IMR-90 (cell line): ENCODE data around the gene PLA2G4E. TPM values are rescaled to one million over a fixed set of nuclear protein-coding genes. Genes with fewer than 3 reads are reported as not detected.

ENCODE experiments used
- ATAC-seq: fragments of 200-7000 bp; cut with Tn5 transposase; 2 replicates; pipeline ENCODE4 v1.9.1; 2020; ENCODE audit warnings: low read depth, mild to moderate bottlenecking, moderate library complexity
- BruUV-seq: library from RNA; stranded (reverse); fragments of 400-500 nt; replicated peaks from 2 replicates; lab custom pipeline; 2021; lab: Mats Ljungman, UMichigan
- CTCF ChIA-PET: fragments of 300-600 bp; formaldehyde crosslinking; extraction: SDS; loops from one replicate; lab custom pipeline; 2021; ENCODE audit warnings: antibody characterized with exemption; lab: Yijun Ruan, JAX
- POLR2A ChIA-PET: fragments of 300-600 bp; sonication (Branson Sonifier 250); formaldehyde crosslinking; loops from one replicate; lab custom pipeline; 2022; ENCODE audit warnings: antibody characterized with exemption; ENCODE audit not compliant: unreplicated experiment; lab: Charles Lee
- DNase-seq: peaks from one replicate; pipeline ENCODE4 v3.0.0; 2013
- H2AFZ ChIP-seq: replicated peaks from 2 replicates; pipeline ENCODE3; 2013; ENCODE audit warnings: low read length, mild to moderate bottlenecking; ENCODE audit not compliant: poor library complexity
- H2AK5ac ChIP-seq: 2 replicates; pipeline ENCODE4 v1.6.1; 2013; ENCODE audit warnings: low read depth, low read length, inconsistent platforms
- H2AK9ac ChIP-seq: replicated peaks from 2 replicates; pipeline ENCODE3; 2013; ENCODE audit warnings: mild to moderate bottlenecking, low read depth, low read length, moderate library complexity; ENCODE audit not compliant: poor library complexity
- H2BK120ac ChIP-seq: 2 replicates; pipeline ENCODE4 v1.6.1; 2013; ENCODE audit warnings: low read depth, low read length, inconsistent platforms
- H2BK15ac ChIP-seq: 3 replicates; pipeline ENCODE4 v1.6.1; 2013; ENCODE audit warnings: low read depth, low read length, inconsistent platforms
- H2BK20ac ChIP-seq: 2 replicates; pipeline ENCODE4 v1.6.1; 2013; ENCODE audit warnings: low read depth, mild to moderate bottlenecking, inconsistent platforms, low read length, moderate library complexity
- H2BK5ac ChIP-seq: 2 replicates; pipeline ENCODE4 v1.6.1; 2013; ENCODE audit warnings: mild to moderate bottlenecking, low read depth, low read length, inconsistent platforms; ENCODE audit not compliant: poor library complexity, severe bottlenecking
- H3K14ac ChIP-seq: replicated peaks from 2 replicates; pipeline ENCODE4 v1.6.1; 2013; ENCODE audit warnings: low read depth, low read length, inconsistent platforms
- H3K18ac ChIP-seq: 2 replicates; pipeline ENCODE4 v1.6.1; 2013; ENCODE audit warnings: low read depth, low read length, control low read depth
- H3K23ac ChIP-seq: 2 replicates; pipeline ENCODE4 v1.6.1; 2013; ENCODE audit warnings: low read depth, low read length, inconsistent platforms
- H3K27ac ChIP-seq: 2 replicates; pipeline ENCODE4 v1.5.1; 2013; ENCODE audit warnings: mild to moderate bottlenecking, control low read depth, low read length; ENCODE audit not compliant: insufficient read depth
- H3K27me3 ChIP-seq: 2 replicates; pipeline ENCODE4 v1.6.1; 2013; ENCODE audit warnings: low read length; ENCODE audit not compliant: control insufficient read depth, insufficient read depth
- H3K36me3 ChIP-seq: 2 replicates; pipeline ENCODE4 v1.6.1; 2013; ENCODE audit warnings: low read length, mixed read lengths; ENCODE audit not compliant: control insufficient read depth, insufficient read depth
- H3K4ac ChIP-seq: 2 replicates; pipeline ENCODE4 v1.6.1; 2013; ENCODE audit warnings: low read depth, low read length, inconsistent platforms
- H3K4me1 ChIP-seq: 2 replicates; pipeline ENCODE4 v1.6.1; 2013; ENCODE audit warnings: low read length, mixed read lengths; ENCODE audit not compliant: control insufficient read depth, insufficient read depth
- H3K4me2 ChIP-seq: 2 replicates; pipeline ENCODE4 v1.6.1; 2013; ENCODE audit warnings: low read depth, mild to moderate bottlenecking, control low read depth, low read length, moderate library complexity
- H3K4me3 ChIP-seq: 2 replicates; pipeline ENCODE4 v1.5.1; 2013; ENCODE audit warnings: low read depth, mild to moderate bottlenecking, control low read depth, low read length, moderate library complexity; ENCODE audit not compliant: insufficient read depth
- H3K56ac ChIP-seq: 2 replicates; pipeline ENCODE4 v1.6.1; 2013; ENCODE audit warnings: low read length, inconsistent platforms; ENCODE audit not compliant: insufficient read depth; ENCODE audit errors: extremely low read depth
- H3K79me1 ChIP-seq, 2 experiments: 2 replicates each; pipeline ENCODE4 v1.6.1; 2013; ENCODE audit warnings: low read length in 2 of 2, inconsistent platforms in 1 of 2, low read depth in 1 of 2
- H3K9ac ChIP-seq: 2 replicates; pipeline ENCODE4 v1.6.1; 2013; ENCODE audit warnings: low read depth, low read length, control low read depth
- H3K9me1 ChIP-seq: 2 replicates; pipeline ENCODE4 v1.6.1; 2013; ENCODE audit warnings: low read length, inconsistent platforms; ENCODE audit not compliant: insufficient read depth
- H3K9me3 ChIP-seq: 2 replicates; pipeline ENCODE4 v1.6.1; 2013; ENCODE audit warnings: low read length; ENCODE audit not compliant: control insufficient read depth, insufficient read depth
- H4K20me1 ChIP-seq: 2 replicates; pipeline ENCODE4 v1.6.1; 2013; ENCODE audit warnings: low read length, inconsistent platforms; ENCODE audit not compliant: insufficient read depth
- H4K5ac ChIP-seq: 2 replicates; pipeline ENCODE4 v1.6.1; 2013; ENCODE audit warnings: mild to moderate bottlenecking, low read depth, low read length, control low read depth
- H4K8ac ChIP-seq, 2 experiments: 2 replicates each; pipeline ENCODE4 v1.6.1; 2013; ENCODE audit warnings: low read depth in 2 of 2, low read length in 2 of 2, control low read depth in 1 of 2, inconsistent platforms in 1 of 2
- H4K91ac ChIP-seq: 2 replicates; pipeline ENCODE4 v1.6.1; 2013; ENCODE audit warnings: low read depth, low read length, inconsistent platforms; ENCODE audit not compliant: insufficient read depth
- CEBPB ChIP-seq: IDR thresholded peaks from 2 replicates; pipeline ENCODE4 v1.6.1; 2012; ENCODE audit warnings: low read depth, low read length, improper control_type of control experiment
- FOS ChIP-seq: fragments of 150-350 bp; IDR thresholded peaks from 2 replicates; pipeline ENCODE4 v1.6.1; 2016; ENCODE audit warnings: low read depth, low read length
- MAZ ChIP-seq: IDR thresholded peaks from 2 replicates; pipeline ENCODE4 v1.6.1; 2012; ENCODE audit warnings: low read depth, mild to moderate bottlenecking, low read length, improper control_type of control experiment, moderate library complexity, borderline replicate concordance
- MXI1 ChIP-seq: IDR thresholded peaks from 2 replicates; pipeline ENCODE4 v1.6.1; 2012; ENCODE audit warnings: low read depth, mild to moderate bottlenecking, low read length, moderate library complexity, borderline replicate concordance
- POLR2A ChIP-seq: IDR thresholded peaks from 2 replicates; pipeline ENCODE4 v1.6.1; 2012; ENCODE audit warnings: mild to moderate bottlenecking, low read depth, low read length
- RAD21 ChIP-seq: IDR thresholded peaks from 2 replicates; pipeline ENCODE4 v1.6.1; 2012; ENCODE audit warnings: low read length, improper control_type of control experiment
- WGBS, 2 experiments: methylation state at CpG; one replicate each; pipeline versions ENCODE4 v1.1.5 to v1.1.7; 2013; ENCODE audit warnings: missing lambda C conversion rate in 2 of 2; ENCODE audit not compliant: insufficient read length in 1 of 2; ENCODE audit errors: extremely low coverage in 2 of 2; 5-methylcytosine and 5-hydroxymethylcytosine counted together
- dilution Hi-C: fragments of 300-500 bp; cut with HindIII; formaldehyde crosslinking; loops from one replicate; pipeline ENCODE4 v1.14.3; 2018; ENCODE audit warnings: low sequenced_read_pairs; ENCODE audit not compliant: unreplicated experiment
- in situ Hi-C: fragments of 300-500 bp; cut with MboI; formaldehyde crosslinking; loops from 3 replicates; pipeline ENCODE4 v1.14.3; 2019; ENCODE audit warnings: low sequenced_read_pairs, inconsistent platforms, mixed read lengths
- intact Hi-C: fragments of 100-400 bp; cut with micrococcal nuclease; formaldehyde crosslinking; loops from 2 replicates; pipeline ENCODE4 v1.10.0; 2022
- polyA plus RNA-seq, 3 experiments: library from polyadenylated mRNA; depleted of rRNA; stranded (reverse); fragments of >200 nt; gene quantifications; 2 replicates each; pipeline ENCODE4 v1.2.3, GENCODE V29; 2012; ENCODE audit warnings: low replicate concordance in 1 of 3
- total RNA-seq: library from RNA; depleted of rRNA; stranded (reverse); fragments of >200 nt; gene quantifications from 2 replicates; pipeline ENCODE4 v1.2.3, GENCODE V29; 2012

PLA2G4E gene
- total and polyA plus RNA-seq, 2 of the 4 experiments (the other 2 are of a cell fraction): not detected

DNA sequence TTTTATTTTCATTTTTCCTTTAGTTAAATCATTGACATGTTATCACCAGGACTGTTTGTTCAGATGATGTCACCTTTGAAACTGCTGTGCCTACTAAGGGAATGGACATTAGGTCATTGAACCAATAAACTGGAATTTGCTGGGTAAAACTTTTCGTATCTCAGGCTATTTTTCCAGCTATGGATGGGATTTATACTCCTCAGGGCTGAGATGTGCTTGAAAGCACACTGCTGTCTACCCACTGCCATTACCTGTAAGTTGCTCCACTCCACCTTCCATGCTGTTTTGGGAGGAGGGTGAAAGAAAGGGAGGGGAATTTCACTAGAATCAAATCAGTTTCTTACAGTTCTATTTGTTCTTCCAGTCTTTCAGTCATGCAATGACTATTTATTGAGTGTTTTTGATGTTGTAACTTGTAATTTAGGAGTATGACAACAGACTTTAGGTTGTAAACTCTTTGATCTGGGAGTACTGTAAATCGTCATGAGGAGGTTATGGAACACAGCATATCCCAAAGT lies 59.8 kb downstream of the PLA2G4E start:
- ATAC-seq (no peak; the same call in 1 of the 2 replicates), DNase-seq (no peak)
- Histone ChIP-seq H3K9me3 (no peaks in the 10 kb centered on the region), H3K36me3 (no peaks in the 10 kb centered on the region), H3K79me1 (peaks cover 23 to 62% of the 10 kb centered on the region in 2 experiments), H3K23ac (no peak overlapping the region), H3K9me1 (peaks cover 12% of the 10 kb centered on the region), H3K9ac (no peak overlapping the region), H3K4me3 (no peak overlapping the region), H2AK5ac (no peak overlapping the region), H3K4me2 (no peak overlapping the region), H3K18ac (no peak overlapping the region), H3K4me1 (peaks cover 16% of the 10 kb centered on the region), H2BK20ac (no peak overlapping the region), H4K20me1 (peaks cover 6% of the 10 kb centered on the region; the same call in 1 of the 2 replicates), H3K56ac (no peak overlapping the region), H3K14ac (no peak overlapping the region), H3K4ac (no peak overlapping the region), H4K91ac (no peak overlapping the region), H2BK5ac (no peak overlapping the region), H2BK15ac (no peak overlapping the region), H2AFZ (no peak overlapping the region), H4K5ac (no peak overlapping the region), H3K27me3 (no peaks in the 10 kb centered on the region), H2BK120ac (no peak overlapping the region), H2AK9ac (no peak overlapping the region), H3K27ac (no peak overlapping the region), H4K8ac (no peak overlapping the region)
- intact Hi-C loops: no loop called here
- dilution Hi-C loops: no loop called here
- no TSS peak for BruUV-seq
- in situ Hi-C loops: no loop called here
- CTCF ChIA-PET: interaction anchor here (0.6 kb wide), 1 partner anchor 65 kb away, joined by 3 read pairs; no protein-coding TSS in a partner anchor
- no CpG with 5 or more reads among the region's 2 CpGs for WGBS, 2 experiments
- TF ChIP-seq RAD21 (no peak), MAZ (no peak), POLR2A (no peak), MXI1 (no peak), FOS (no peak), CEBPB (no peak)
- POLR2A ChIA-PET: no interaction called here
